Keratinocyte (primary cell): ENCODE measurements around the gene PARD3. TPM values are rescaled to one million over a fixed set of nuclear protein-coding genes. Genes with fewer than 3 reads are reported as not detected.

Experiments used
- DNase-seq: peaks from one replicate; pipeline ENCODE4 v3.0.0-alpha.2; 2011; ENCODE audit warnings: low read depth, missing footprints, low spot score
- FAIRE-seq: peaks from 2 replicates; lab custom pipeline; 2011; peaks lifted over from hg19 to GRCh38; lab: Jason Lieb, UNC
- H2AFZ ChIP-seq: 2 replicates; pipeline ENCODE4 v1.6.0; 2012; ENCODE audit warnings: low read length, control low read depth, inconsistent platforms; ENCODE audit not compliant: control insufficient read depth
- H3K27ac ChIP-seq: 2 replicates; pipeline ENCODE4 v1.5.1; 2011; ENCODE audit warnings: low read length; ENCODE audit not compliant: control insufficient read depth, insufficient read depth
- H3K27me3 ChIP-seq: 3 replicates; pipeline ENCODE4 v1.6.0; 2011; ENCODE audit warnings: low read length; ENCODE audit not compliant: control insufficient read depth, insufficient read depth; ENCODE audit errors: extremely low read depth
- H3K36me3 ChIP-seq, 2 experiments: 2 replicates in 1 of 2; 3 replicates in 1 of 2; pipeline ENCODE4 v1.5.1; 2011; ENCODE audit warnings: low read length in 2 of 2, mild to moderate bottlenecking in 1 of 2; ENCODE audit not compliant: control insufficient read depth in 2 of 2, insufficient read depth in 2 of 2; ENCODE audit errors: extremely low read depth in 1 of 2
- H3K4me1 ChIP-seq: 3 replicates; pipeline ENCODE4 v1.5.1; 2011; ENCODE audit warnings: low read length; ENCODE audit not compliant: control insufficient read depth, insufficient read depth; ENCODE audit errors: extremely low read depth
- H3K4me2 ChIP-seq: 3 replicates; pipeline ENCODE4 v1.6.0; 2011; ENCODE audit warnings: low read depth, low read length; ENCODE audit not compliant: control insufficient read depth, insufficient read depth; ENCODE audit errors: extremely low read depth
- H3K4me3 ChIP-seq, 3 experiments: fragments of 200-600 bp in 1 of 3; sonication (generic) in 1 of 3; 2 replicates in 2 of 3; 3 replicates in 1 of 3; pipeline ENCODE4 v1.5.1; 2011 to 2016; ENCODE audit warnings: low read length in 3 of 3, mild to moderate bottlenecking in 3 of 3, control low read depth in 2 of 3, inconsistent platforms in 1 of 3, low read depth in 1 of 3, mixed read lengths in 1 of 3, mixed run types in 1 of 3, moderate library complexity in 1 of 3; ENCODE audit not compliant: control insufficient read depth in 2 of 3, insufficient read depth in 2 of 3; ENCODE audit errors: extremely low read depth in 1 of 3
- H3K79me2 ChIP-seq: 2 replicates; pipeline ENCODE4 v1.6.0; 2012; ENCODE audit warnings: low read length; ENCODE audit not compliant: control insufficient read depth, insufficient read depth
- H3K9ac ChIP-seq: 3 replicates; pipeline ENCODE4 v1.6.0; 2011; ENCODE audit warnings: low read length; ENCODE audit not compliant: control insufficient read depth, insufficient read depth; ENCODE audit errors: extremely low read depth
- H3K9me1 ChIP-seq: 3 replicates; pipeline ENCODE4 v1.6.0; 2011; ENCODE audit warnings: low read length; ENCODE audit not compliant: control insufficient read depth, insufficient read depth; ENCODE audit errors: extremely low read depth
- H3K9me3 ChIP-seq: 2 replicates; pipeline ENCODE4 v1.5.1; 2012; ENCODE audit warnings: low read depth, low read length; ENCODE audit not compliant: control insufficient read depth
- H4K20me1 ChIP-seq: 3 replicates; pipeline ENCODE4 v1.6.0; 2011; ENCODE audit warnings: low read length; ENCODE audit not compliant: control insufficient read depth, insufficient read depth; ENCODE audit errors: extremely low read depth
- EZH2 ChIP-seq: IDR thresholded peaks from one replicate; pipeline ENCODE4 v1.6.1; 2012; ENCODE audit warnings: inconsistent platforms, mild to moderate bottlenecking, low read length, moderate library complexity
- dilution Hi-C: fragments of 300-500 bp; cut with MboI; formaldehyde crosslinking; loops from one replicate; pipeline ENCODE4 v1.7.0; 2020; ENCODE audit warnings: low sequenced_read_pairs; ENCODE audit not compliant: extremely low pct_ligation_motif_present
- polyA plus RNA-seq, 5 experiments: library from polyadenylated mRNA; depleted of rRNA in 3 of 5; stranded (reverse) in 3 of 5; stranded (forward) in 1 of 5; unstranded in 1 of 5; fragments of >200 nt; gene quantifications; 1 replicate in 1 of 5; 2 replicates in 3 of 5; 3 replicates in 1 of 5; pipeline versions ENCODE4 v1.2.1 to v1.2.3, GENCODE V29; 2011 to 2012; ENCODE audit warnings: missing spikeins in 2 of 5, low read depth in 1 of 5, low replicate concordance in 1 of 5
- TF ChIP-seq, protein P1 (sequence below), 3 experiments: IDR thresholded peaks in 1 of 3; conservative IDR thresholded peaks in 1 of 3; optimal IDR thresholded peaks in 1 of 3; 2 replicates in 2 of 3; 3 replicates in 1 of 3; pipeline versions ENCODE3 to v1.5.1; 2011; ENCODE audit warnings: low read length in 3 of 3, mild to moderate bottlenecking in 3 of 3, moderate library complexity in 2 of 3, control low read depth in 1 of 3, inconsistent platforms in 1 of 3; ENCODE audit not compliant: insufficient read depth in 2 of 3; ENCODE audit errors: extremely low read depth in 1 of 3

The PARD3 gene
- polyA plus RNA-seq, 1 donor (not counting 4 experiments of a cell fraction or from before 2014, with no cell fraction given), result 46.4 TPM

- DNase-seq, result no peak
- H3K9me1 ChIP-seq, result no peaks in the 10 kb centered on the region
- H3K4me2 ChIP-seq, result no peak overlapping the region
- no peaks in the 10 kb centered on the region for H3K36me3 ChIP-seq
- H3K9me3 ChIP-seq, result no peaks in the 10 kb centered on the region
- H2AFZ ChIP-seq, result no peak overlapping the region
- no peak overlapping the region for H3K9ac ChIP-seq
- no peak overlapping the region for H3K4me3 ChIP-seq
- FAIRE-seq, result no peak
- H3K27ac ChIP-seq, result no peak overlapping the region
- H3K4me1 ChIP-seq, result no peaks in the 10 kb centered on the region
- H3K79me2 ChIP-seq, result no peaks in the 10 kb centered on the region
- TF ChIP-seq, protein P1, sequence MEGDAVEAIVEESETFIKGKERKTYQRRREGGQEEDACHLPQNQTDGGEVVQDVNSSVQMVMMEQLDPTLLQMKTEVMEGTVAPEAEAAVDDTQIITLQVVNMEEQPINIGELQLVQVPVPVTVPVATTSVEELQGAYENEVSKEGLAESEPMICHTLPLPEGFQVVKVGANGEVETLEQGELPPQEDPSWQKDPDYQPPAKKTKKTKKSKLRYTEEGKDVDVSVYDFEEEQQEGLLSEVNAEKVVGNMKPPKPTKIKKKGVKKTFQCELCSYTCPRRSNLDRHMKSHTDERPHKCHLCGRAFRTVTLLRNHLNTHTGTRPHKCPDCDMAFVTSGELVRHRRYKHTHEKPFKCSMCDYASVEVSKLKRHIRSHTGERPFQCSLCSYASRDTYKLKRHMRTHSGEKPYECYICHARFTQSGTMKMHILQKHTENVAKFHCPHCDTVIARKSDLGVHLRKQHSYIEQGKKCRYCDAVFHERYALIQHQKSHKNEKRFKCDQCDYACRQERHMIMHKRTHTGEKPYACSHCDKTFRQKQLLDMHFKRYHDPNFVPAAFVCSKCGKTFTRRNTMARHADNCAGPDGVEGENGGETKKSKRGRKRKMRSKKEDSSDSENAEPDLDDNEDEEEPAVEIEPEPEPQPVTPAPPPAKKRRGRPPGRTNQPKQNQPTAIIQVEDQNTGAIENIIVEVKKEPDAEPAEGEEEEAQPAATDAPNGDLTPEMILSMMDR (optimal IDR thresholded peaks at IDR 0.05 in 1 of 3, IDR thresholded peaks at IDR 0.05 in 1 of 3, conservative IDR thresholded peaks at IDR 0.05 in 1 of 3; ENCODE audit: extremely low read depth in 1 of 3, insufficient read depth in 2 of 3, low read length in 3 of 3), result no peak
- TF ChIP-seq EZH2, result no peak
- dilution Hi-C loops, result no loop called here
- H3K27me3 ChIP-seq, result no peaks in the 10 kb centered on the region
- no peaks in the 10 kb centered on the region for H4K20me1 ChIP-seq
These were observed 698.3 kb downstream of the PARD3 start for GRCh38 chr10:34116681-34117271.

GRCh38 chr10:34116220-34116641 lies 698.9 kb downstream of the PARD3 start:
- no peaks in the 10 kb centered on the region for H4K20me1 ChIP-seq
- dilution Hi-C loops, result no loop called here
- FAIRE-seq, result no peak
- TF ChIP-seq EZH2, result no peak
- TF ChIP-seq, protein P1 (optimal IDR thresholded peaks at IDR 0.05 in 1 of 3, IDR thresholded peaks at IDR 0.05 in 1 of 3, conservative IDR thresholded peaks at IDR 0.05 in 1 of 3; ENCODE audit: extremely low read depth in 1 of 3, insufficient read depth in 2 of 3, low read length in 3 of 3), result no peak
- no peaks in the 10 kb centered on the region for H3K27me3 ChIP-seq
- H3K4me3 ChIP-seq, result no peak overlapping the region
- no peaks in the 10 kb centered on the region for H3K36me3 ChIP-seq
- no peak overlapping the region for H3K9ac ChIP-seq
- H3K79me2 ChIP-seq, result no peaks in the 10 kb centered on the region
- H3K4me1 ChIP-seq, result no peaks in the 10 kb centered on the region
- no peaks in the 10 kb centered on the region for H3K9me3 ChIP-seq
- no peak overlapping the region for H3K4me2 ChIP-seq
- DNase-seq, result no peak
- no peak overlapping the region for H2AFZ ChIP-seq
- H3K27ac ChIP-seq, result no peak overlapping the region
- H3K9me1 ChIP-seq, result no peaks in the 10 kb centered on the region
